NB4 (cell line): Measurements from ENCODE around the gene ANGEL1.
A peak's percentile ranks its signal among the peaks of the same experiment; 100 is the strongest.

Source experiments
- DNase-seq: peaks from one replicate; pipeline ENCODE4 v3.0.0; 2010; ENCODE audit warnings: low read depth
- H3K4me3 ChIP-seq: one replicate; pipeline ENCODE4 v1.5.1; 2011; ENCODE audit warnings: mild to moderate bottlenecking, low read depth, low read length, moderate library complexity
- MAX ChIP-seq: IDR thresholded peaks from 2 replicates; pipeline ENCODE4 v1.6.1; 2011; ENCODE audit warnings: low read depth, low read length
- MYC ChIP-seq: IDR thresholded peaks from 2 replicates; pipeline ENCODE4 v1.6.1; 2011; ENCODE audit warnings: low read depth, low read length
- POLR2A ChIP-seq: IDR thresholded peaks from 2 replicates; pipeline ENCODE4 v1.6.1; 2011; ENCODE audit warnings: mild to moderate bottlenecking; ENCODE audit not compliant: insufficient read length; ENCODE audit errors: extremely low read depth
- TF ChIP-seq, protein P1 (sequence below): IDR thresholded peaks from one replicate; pipeline ENCODE4 v1.5.1; 2012; ENCODE audit warnings: low read depth, low read length

The ANGEL1 gene

GRCh38 chr14:76756371-76756750, 56.3 kb downstream of the ANGEL1 start:
- no peak overlapping the region for H3K4me3 ChIP-seq
- no peak for DNase-seq
- TF ChIP-seq POLR2A: no peak
- TF ChIP-seq MYC: no peak
- TF ChIP-seq, protein P1, sequence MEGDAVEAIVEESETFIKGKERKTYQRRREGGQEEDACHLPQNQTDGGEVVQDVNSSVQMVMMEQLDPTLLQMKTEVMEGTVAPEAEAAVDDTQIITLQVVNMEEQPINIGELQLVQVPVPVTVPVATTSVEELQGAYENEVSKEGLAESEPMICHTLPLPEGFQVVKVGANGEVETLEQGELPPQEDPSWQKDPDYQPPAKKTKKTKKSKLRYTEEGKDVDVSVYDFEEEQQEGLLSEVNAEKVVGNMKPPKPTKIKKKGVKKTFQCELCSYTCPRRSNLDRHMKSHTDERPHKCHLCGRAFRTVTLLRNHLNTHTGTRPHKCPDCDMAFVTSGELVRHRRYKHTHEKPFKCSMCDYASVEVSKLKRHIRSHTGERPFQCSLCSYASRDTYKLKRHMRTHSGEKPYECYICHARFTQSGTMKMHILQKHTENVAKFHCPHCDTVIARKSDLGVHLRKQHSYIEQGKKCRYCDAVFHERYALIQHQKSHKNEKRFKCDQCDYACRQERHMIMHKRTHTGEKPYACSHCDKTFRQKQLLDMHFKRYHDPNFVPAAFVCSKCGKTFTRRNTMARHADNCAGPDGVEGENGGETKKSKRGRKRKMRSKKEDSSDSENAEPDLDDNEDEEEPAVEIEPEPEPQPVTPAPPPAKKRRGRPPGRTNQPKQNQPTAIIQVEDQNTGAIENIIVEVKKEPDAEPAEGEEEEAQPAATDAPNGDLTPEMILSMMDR: no peak
- TF ChIP-seq MAX: no peak

DNA sequence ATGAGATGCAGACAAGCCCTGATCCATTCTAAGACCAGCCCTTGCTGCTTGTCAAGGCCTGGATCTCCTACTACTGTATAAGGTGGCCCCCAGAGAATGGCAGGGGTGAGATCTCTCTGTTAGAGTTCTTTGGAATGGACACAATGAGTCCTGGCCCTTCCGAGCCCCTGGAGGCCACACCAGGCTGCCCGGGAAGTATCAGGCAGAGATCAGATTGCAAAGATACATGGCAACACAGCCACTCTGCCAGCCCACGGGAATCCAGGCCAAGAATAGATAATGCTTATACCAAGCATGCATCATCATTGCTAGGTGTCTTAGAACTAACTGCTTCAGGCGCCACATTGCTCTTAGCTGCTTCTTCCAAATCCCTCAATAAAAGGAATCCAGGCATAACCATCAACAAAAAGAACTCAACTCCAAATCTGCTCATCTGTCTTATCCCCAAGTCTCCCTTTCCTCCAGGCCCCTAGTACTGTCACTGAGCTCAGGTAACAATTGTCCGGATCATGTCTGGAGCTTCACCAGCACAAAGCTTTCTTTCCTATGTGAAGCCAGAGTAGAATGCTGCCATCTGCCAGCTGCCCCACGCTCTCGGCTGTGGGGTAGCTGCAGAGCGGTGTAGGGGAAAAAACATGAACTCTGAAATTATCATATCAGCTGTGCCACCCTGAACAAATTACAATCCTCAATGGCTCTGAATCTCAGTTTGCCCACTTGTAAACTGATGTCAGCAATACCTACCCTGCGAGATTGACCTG, 56.9 kb downstream of the ANGEL1 start:
- no peak overlapping the region for H3K4me3 ChIP-seq
- no peak for DNase-seq
- TF ChIP-seq POLR2A (no peak), MAX (no peak), MYC (no peak)
- TF ChIP-seq, protein P1: no peak

DNA sequence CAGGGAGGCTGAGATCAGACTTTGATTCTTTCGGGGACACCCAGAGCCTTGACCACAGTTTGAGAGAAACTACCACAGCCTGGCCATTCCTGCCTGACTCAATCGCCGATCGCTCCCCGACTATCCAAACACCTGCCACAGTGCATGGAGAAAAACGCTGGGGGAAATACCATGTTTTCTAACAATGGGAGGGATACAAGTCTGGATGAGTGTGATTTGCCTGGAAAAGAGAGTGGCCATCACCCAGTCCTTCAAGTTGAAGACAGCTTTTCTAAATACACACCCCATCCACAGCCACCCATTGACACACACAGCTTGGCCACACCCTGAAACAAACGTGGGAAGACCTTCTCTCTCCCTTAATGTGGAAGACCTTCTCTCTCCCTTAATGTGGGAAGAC, 58.1 kb downstream of the ANGEL1 start:
- DNase-seq: no peak
- TF ChIP-seq POLR2A: no peak
- TF ChIP-seq MAX: no peak
- TF ChIP-seq MYC: no peak
- TF ChIP-seq, protein P1: no peak
- no peak overlapping the region for H3K4me3 ChIP-seq

GRCh38 chr14:76753541-76754198, 59.0 kb downstream of the ANGEL1 start:
- no peak overlapping the region for H3K4me3 ChIP-seq
- no peak for DNase-seq
- no peak for TF ChIP-seq POLR2A

DNA sequence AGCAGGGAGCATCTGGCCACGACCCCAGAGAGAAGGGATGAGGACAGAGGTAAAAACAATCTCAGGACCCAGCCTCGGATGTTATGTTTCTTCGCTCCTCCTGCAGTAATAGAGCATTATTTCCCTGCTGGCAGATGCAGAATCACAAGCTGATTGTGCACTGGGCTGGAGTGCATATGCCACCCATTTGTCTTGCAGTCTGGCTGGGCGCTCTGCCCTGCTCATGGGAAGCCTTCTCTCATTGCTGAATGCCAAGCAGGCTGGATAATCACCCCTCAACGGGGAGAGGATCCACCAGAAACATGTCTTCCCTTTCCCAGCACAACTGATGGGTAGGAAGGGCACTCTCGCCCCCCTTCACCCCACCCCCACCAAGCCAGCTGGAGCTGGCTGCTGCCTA, 59.9 kb downstream of the ANGEL1 start:
- H3K4me3 ChIP-seq: no peak overlapping the region
- TF ChIP-seq MYC (no peak), MAX (no peak), POLR2A (no peak)
- TF ChIP-seq, protein P1: no peak
- DNase-seq: no peak

- no peak overlapping the region for H3K4me3 ChIP-seq
- peak; percentile 85 for DNase-seq
- TF ChIP-seq, protein P1: no peak
- TF ChIP-seq POLR2A (no peak), MAX (no peak; the same call in 1 of the 2 replicates), MYC (no peak)
Measured at GRCh38 chr14:76742966-76743365, 69.7 kb downstream of the ANGEL1 start.
